ENCODE measurements around the gene TBC1D9B.

GRCh38 chr5:179870403-179870903 is 37.2 kb downstream of the TBC1D9B start:
- TF ChIP-seq, protein P1, sequence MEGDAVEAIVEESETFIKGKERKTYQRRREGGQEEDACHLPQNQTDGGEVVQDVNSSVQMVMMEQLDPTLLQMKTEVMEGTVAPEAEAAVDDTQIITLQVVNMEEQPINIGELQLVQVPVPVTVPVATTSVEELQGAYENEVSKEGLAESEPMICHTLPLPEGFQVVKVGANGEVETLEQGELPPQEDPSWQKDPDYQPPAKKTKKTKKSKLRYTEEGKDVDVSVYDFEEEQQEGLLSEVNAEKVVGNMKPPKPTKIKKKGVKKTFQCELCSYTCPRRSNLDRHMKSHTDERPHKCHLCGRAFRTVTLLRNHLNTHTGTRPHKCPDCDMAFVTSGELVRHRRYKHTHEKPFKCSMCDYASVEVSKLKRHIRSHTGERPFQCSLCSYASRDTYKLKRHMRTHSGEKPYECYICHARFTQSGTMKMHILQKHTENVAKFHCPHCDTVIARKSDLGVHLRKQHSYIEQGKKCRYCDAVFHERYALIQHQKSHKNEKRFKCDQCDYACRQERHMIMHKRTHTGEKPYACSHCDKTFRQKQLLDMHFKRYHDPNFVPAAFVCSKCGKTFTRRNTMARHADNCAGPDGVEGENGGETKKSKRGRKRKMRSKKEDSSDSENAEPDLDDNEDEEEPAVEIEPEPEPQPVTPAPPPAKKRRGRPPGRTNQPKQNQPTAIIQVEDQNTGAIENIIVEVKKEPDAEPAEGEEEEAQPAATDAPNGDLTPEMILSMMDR (IDR thresholded peaks at IDR 0.05; ENCODE audit: low read depth, low read length, poor library complexity, severe bottlenecking) = peak; percentile 47
- no peak for TF ChIP-seq EZH2phosphoT487 (IDR thresholded peaks at IDR 0.05; ENCODE audit: borderline replicate concordance, low read length)

All from DOHH2 (cell line).